ENCODE results near the gene MNAT1. TPM values are rescaled to one million over a fixed set of nuclear protein-coding genes. Genes with fewer than 3 reads are reported as not detected.
"Not testable (repeated sequence)": the region's sequence is repeated elsewhere in the genome, so short reads cannot be mapped to it uniquely, and the experiment has no call there.

Gene MNAT1
- total RNA-seq, 1 donor from 2014 or later = 8.5 TPM

- ATAC-seq = no peak
- no peak for DNase-seq (ENCODE audit: low spot score)
Observed at GRCh38 chr14:60867503-60868172, 133.1 kb downstream of the MNAT1 start.

DNA sequence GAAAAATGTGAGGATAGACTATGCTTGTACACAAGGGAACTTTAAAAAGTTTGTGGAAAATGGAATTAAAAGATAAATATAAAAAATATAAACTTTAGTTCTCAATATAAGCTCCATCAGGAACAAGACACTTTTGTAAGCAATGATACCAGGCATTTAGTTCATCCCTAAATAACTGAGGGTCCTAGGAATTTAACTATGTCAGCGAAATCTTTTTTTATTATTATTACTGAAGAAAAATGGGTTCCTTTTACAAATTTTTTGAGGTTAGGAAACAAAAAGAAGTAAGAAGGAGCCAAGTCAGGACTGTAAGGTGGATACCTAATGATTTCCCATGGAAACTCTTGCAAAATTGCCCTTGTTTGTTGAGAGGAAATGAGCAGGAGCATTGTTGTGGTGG is 143.6 kb downstream of the MNAT1 start:
- ATAC-seq (no peak), DNase-seq (ENCODE audit: low spot score) (no peak)

GRCh38 chr14:60878536-60878935 is 144.0 kb downstream of the MNAT1 start:
- DNase-seq (ENCODE audit: low spot score) = no peak
- no peak for ATAC-seq

GRCh38 chr14:60882219-60882618 is 147.7 kb downstream of the MNAT1 start:
- no peak for ATAC-seq
- no peak for DNase-seq (ENCODE audit: low spot score)

DNA sequence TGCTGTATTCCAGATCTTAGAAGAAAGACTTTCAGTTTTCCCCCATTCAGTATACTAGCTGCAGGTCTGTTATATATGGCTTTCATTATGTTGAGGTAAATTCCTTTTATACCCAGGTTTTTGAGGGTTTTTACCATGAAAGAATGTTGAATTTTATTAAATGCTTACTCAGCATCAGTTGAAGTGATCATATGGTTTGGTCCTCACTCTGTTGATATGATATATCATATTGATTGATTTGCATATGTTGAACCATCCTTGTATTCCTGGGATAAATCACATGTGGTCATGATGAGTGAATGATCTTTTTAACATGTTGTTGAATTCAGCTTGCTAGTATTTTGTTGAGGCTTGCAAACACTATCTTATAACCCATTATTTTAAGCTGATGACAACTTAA is 149.6 kb downstream of the MNAT1 start:
- no peak for ATAC-seq
- no peak for DNase-seq (ENCODE audit: low spot score)

- not testable (repeated sequence) for ATAC-seq
Observed at GRCh38 chr14:60890636-60891035, 156.1 kb downstream of the MNAT1 start.

DNA sequence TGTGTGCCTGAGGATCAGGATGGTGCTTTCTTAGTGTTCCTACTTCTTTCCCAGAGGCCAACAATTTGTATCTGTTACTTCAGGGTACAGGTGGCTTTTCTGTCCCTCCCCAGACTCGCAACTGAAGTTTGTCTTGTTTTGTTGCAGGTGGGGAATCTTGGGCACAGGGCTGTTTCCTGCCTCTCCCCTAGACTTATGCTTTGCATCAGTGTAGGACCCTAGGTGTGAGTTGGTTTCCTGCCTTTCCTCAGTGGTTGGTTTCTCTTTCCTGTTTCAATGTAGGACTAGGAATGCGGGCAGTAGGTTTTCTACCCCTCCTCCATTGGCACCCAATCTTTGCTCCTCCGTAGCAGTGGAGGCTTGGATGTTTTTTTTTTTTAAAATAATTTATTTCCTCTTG is 159.3 kb downstream of the MNAT1 start:
- no peak for ATAC-seq
- DNase-seq (ENCODE audit: low spot score) = no peak

More at GRCh38 chr14:60890636-60891035, 156.1 kb downstream of the MNAT1 start:
- not testable (repeated sequence) for DNase-seq (ENCODE audit: low spot score)

DNA sequence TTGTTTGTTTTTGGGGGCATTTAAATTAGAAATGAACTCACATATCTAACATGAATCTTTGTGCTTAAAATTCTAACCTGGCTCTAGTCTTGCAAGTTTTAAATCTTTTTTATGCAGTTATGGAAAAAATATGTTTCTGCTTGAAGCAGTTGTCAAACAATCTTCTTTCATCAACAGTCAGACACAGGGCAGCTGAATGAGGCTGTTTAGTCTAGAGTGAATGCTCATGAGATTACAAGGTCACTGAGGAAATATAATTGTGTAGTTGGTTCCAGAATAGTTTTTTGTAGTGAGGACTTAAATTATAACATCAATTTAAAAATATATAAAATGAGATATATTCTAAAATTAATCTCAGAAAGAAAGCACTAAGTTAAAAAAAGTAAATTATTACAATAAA is 169.8 kb downstream of the MNAT1 start:
- ATAC-seq (no peak), DNase-seq (ENCODE audit: low spot score) (no peak)

DNA sequence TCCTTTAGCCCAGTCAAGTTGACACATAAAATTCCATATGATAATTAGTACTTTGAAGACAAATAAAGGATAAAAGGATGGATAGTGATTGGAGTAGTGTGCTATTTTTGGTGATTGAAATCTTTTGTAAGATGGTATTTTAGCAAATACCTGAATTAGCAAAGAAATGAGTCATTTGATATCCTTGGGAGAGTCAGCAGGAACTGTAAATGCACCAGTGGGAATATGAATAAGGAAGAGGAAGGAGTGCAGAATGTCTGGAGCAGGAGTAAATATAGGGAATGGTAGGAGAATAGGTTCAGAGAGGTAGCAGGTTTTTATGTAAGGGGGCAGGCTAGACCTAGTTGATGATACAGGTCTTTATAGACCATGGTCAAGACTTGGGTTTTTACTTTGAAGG is 171.4 kb downstream of the MNAT1 start:
- ATAC-seq (no peak), DNase-seq (ENCODE audit: low spot score) (no peak)

- ATAC-seq (no peak), DNase-seq (ENCODE audit: low spot score) (no peak)
Observed at GRCh38 chr14:60915781-60916180, 181.2 kb downstream of the MNAT1 start.

DNA sequence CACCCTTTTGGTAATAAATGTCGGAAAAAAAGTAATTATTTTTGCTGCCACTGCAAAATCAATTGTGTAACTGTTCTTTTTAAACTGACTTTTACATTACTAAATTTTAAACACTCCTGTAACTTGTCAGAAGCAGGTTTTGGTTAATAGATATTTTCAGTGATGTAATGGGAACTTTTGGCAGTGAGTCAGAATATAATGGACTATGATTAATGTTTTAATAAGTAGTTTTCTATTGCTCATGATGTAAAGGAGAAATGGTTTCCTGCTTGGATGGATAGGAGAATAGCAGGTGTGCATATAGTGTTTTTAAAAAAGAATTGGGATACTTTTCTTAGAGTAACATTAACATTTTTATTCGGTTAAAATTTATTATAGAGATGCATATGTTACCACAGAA is 187.5 kb downstream of the MNAT1 start:
- ATAC-seq = no peak
- no peak for DNase-seq (ENCODE audit: low spot score)

GRCh38 chr14:60925286-60925685 is 190.7 kb downstream of the MNAT1 start:
- no peak for ATAC-seq
- no peak for DNase-seq (ENCODE audit: low spot score)

GRCh38 chr14:60926002-60926401 is 191.4 kb downstream of the MNAT1 start:
- DNase-seq (ENCODE audit: low spot score) (no peak), ATAC-seq (no peak)

GRCh38 chr14:60931218-60931617 is 196.7 kb downstream of the MNAT1 start:
- no peak for ATAC-seq

GRCh38 chr14:60933920-60934655 is 199.5 kb downstream of the MNAT1 start:
- no peak for ATAC-seq
- no peak for DNase-seq (ENCODE audit: low spot score)

More at GRCh38 chr14:60931218-60931617, 196.7 kb downstream of the MNAT1 start:
- DNase-seq (ENCODE audit: low spot score) = no peak

DNA sequence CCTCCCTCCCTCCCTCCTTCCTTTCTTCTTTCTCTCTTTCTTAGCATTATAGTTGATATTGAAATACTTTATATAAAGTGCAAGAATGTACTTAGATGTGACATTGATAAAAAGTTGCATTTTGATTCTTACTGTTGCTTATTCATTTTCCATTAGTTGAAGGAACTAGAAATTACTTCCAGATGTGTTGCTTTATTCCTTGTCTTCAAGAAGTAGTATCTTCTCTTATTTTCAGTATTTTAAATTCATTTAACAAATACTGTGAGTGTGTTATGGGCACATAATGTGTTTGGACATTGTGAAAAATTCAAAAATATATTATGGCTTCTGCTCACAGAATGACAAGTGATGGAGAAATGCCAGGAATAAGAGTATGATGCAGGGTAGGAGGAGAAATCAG is 200.8 kb downstream of the MNAT1 start:
- no peak for DNase-seq (ENCODE audit: low spot score)

DNA sequence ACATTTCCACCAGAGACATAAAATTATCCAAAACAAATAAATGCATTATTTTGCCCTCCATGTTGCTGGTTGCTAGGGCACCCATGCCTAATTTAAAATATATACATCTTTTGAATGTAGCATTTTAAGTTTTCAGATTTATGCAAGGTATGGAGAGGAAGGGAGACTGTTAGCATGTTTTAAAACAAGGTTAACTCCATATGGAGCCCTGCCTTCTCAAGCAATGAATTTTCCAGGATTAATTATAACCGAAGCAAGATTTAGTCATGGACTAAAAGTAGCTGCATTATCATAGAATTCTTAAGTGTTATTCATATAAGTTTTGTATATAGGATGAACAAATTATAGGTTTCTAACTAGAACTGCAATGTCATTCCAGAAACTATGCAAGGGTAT is 209.1 kb downstream of the MNAT1 start:
- DNase-seq (ENCODE audit: low spot score) (no peak), ATAC-seq (no peak)

More for the DNA sequence above, 200.8 kb downstream of the MNAT1 start:
- ATAC-seq = no peak

- ATAC-seq = no peak
- DNase-seq (ENCODE audit: low spot score) = no peak
Observed at GRCh38 chr14:60944204-60944603, 209.6 kb downstream of the MNAT1 start.

- no peak for DNase-seq (ENCODE audit: low spot score)
- no peak for ATAC-seq
Observed at GRCh38 chr14:60945984-60946383, 211.4 kb downstream of the MNAT1 start.

GRCh38 chr14:60946773-60947172 is 212.2 kb downstream of the MNAT1 start:
- DNase-seq (ENCODE audit: low spot score) (no peak), ATAC-seq (no peak)

GRCh38 chr14:60951776-60952435 is 217.3 kb downstream of the MNAT1 start:
- ATAC-seq = no peak
- no peak for DNase-seq (ENCODE audit: low spot score)

GRCh38 chr14:60956202-60956601 is 221.6 kb downstream of the MNAT1 start:
- no peak for DNase-seq (ENCODE audit: low spot score)
- ATAC-seq = no peak
